ENCODE data around the gene ABL1.
"Not testable (repeated sequence)": the region's sequence is repeated elsewhere in the genome, so short reads cannot be mapped to it uniquely, and the experiment has no call there.

- TF ChIP-seq, protein P1, sequence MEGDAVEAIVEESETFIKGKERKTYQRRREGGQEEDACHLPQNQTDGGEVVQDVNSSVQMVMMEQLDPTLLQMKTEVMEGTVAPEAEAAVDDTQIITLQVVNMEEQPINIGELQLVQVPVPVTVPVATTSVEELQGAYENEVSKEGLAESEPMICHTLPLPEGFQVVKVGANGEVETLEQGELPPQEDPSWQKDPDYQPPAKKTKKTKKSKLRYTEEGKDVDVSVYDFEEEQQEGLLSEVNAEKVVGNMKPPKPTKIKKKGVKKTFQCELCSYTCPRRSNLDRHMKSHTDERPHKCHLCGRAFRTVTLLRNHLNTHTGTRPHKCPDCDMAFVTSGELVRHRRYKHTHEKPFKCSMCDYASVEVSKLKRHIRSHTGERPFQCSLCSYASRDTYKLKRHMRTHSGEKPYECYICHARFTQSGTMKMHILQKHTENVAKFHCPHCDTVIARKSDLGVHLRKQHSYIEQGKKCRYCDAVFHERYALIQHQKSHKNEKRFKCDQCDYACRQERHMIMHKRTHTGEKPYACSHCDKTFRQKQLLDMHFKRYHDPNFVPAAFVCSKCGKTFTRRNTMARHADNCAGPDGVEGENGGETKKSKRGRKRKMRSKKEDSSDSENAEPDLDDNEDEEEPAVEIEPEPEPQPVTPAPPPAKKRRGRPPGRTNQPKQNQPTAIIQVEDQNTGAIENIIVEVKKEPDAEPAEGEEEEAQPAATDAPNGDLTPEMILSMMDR (IDR thresholded peaks at IDR 0.05; ENCODE audit: low read depth, low read length, poor library complexity, severe bottlenecking), result not testable (repeated sequence)
- TF ChIP-seq EZH2phosphoT487 (IDR thresholded peaks at IDR 0.05; ENCODE audit: borderline replicate concordance, low read length), result not testable (repeated sequence)
Observed at GRCh38 chr9:130794021-130794420, 41.0 kb upstream of the ABL1 start.
